ENCODE data around the gene LRP2BP. TPM values are rescaled to one million over a fixed set of nuclear protein-coding genes. Genes with fewer than 3 reads are reported as not detected.

Gene LRP2BP
- total and polyA plus RNA-seq, 2 of the 4 experiments (the other 2 are of a cell fraction), result 0.10 to 0.18 TPM

DNA sequence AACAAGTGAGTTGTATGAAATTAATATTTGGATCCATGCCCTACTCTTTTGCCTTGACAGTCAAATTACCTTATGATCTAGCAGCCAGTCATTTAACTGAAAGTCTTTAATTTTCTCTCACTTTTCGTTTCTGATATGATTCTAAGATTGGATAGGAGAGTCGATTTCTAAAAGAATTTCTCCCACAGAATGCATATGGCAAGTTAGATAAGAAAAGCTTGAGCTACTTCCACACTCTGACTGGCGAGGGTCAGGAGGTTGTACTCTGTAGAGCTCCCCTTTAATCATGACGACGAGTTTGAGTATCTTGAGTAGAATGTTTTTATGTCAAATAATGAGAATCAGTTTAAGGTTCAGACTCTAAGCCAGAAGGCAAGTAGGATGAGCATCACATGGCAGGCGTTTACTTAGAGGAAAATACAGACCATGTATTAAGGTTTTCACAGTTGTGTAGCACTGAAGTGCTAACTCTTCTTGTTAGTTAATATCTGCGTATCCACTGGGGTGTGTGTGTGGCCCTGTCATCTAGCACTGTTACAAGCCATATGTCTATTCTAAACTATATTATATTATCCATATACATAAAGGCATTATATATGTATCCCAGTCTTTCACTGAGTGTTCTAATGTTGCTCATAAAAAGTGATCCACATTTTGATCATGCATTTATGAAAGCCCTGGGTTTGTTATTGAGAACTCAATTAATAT lies 37.8 kb downstream of the LRP2BP start (continued):
- no peak for TF ChIP-seq CEBPB (IDR thresholded peaks at IDR 0.05; ENCODE audit: low read depth, low read length)

DNA sequence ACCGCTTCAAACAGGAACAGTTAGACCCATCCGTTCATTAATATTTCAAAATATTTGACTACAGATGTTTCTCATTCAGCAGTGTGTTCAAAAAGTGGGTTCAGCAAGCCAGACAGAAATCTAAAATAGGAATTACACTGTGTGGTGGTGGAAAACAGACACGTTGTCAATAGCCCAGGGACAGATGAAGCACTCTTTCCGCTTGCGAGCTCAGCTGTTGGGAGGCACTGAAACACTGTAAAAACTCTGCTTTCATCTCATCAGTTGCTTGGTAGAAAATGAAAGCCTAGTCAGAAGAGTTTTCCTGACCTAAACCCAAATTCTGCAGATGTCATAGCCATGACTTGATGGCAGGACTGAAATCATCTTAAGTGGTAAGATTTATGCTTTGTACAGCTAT lies 38.5 kb downstream of the LRP2BP start:
- WGBS, 2 experiments (ENCODE audit: extremely low coverage in 2 of 2, insufficient read length in 1 of 2), result 78% methylated on average over 3 of the region's 5 CpGs; no CpG with 5 or more reads in 1 of the 2 experiments
- Histone ChIP-seq H4K8ac (ENCODE audit: low read depth in 2 of 2, low read length in 2 of 2) (no peak overlapping the region), H3K4ac (ENCODE audit: low read depth, low read length) (no peak overlapping the region), H2BK120ac (ENCODE audit: low read depth, low read length) (no peak overlapping the region), H4K20me1 (ENCODE audit: insufficient read depth, low read length) (no peaks in the 10 kb centered on the region), H3K14ac (replicated peaks; ENCODE audit: low read depth, low read length) (no peak overlapping the region), H3K27ac (ENCODE audit: insufficient read depth, low read length) (no peak overlapping the region), H3K36me3 (ENCODE audit: control insufficient read depth, insufficient read depth, low read length) (peaks cover 12% of the 10 kb centered on the region), H3K23ac (ENCODE audit: low read depth, low read length) (no peak overlapping the region), H3K9me1 (ENCODE audit: insufficient read depth, low read length) (0 out of 2 replicates have a peak, but pooled peaks cover 3% of the 10 kb centered on the region), H2AK9ac (replicated peaks; ENCODE audit: low read depth, low read length, poor library complexity) (no peak overlapping the region), H2BK20ac (ENCODE audit: low read depth, low read length) (no peak overlapping the region), H4K5ac (ENCODE audit: low read depth, low read length) (no peak overlapping the region), H3K4me2 (ENCODE audit: low read depth, low read length) (no peak overlapping the region), H3K56ac (ENCODE audit: extremely low read depth, insufficient read depth, low read length) (no peak overlapping the region), H2BK5ac (ENCODE audit: low read depth, low read length, poor library complexity, severe bottlenecking) (no peak overlapping the region), H3K9me3 (ENCODE audit: control insufficient read depth, insufficient read depth, low read length) (no peaks in the 10 kb centered on the region), H3K18ac (ENCODE audit: low read depth, low read length) (no peak overlapping the region), H3K79me1 (ENCODE audit: low read depth in 1 of 2, low read length in 2 of 2) (no peaks in the 10 kb centered on the region), H3K9ac (ENCODE audit: low read depth, low read length) (no peak overlapping the region), H3K27me3 (ENCODE audit: control insufficient read depth, insufficient read depth, low read length) (no peaks in the 10 kb centered on the region), H3K4me1 (ENCODE audit: control insufficient read depth, insufficient read depth, low read length) (peaks cover 5% of the 10 kb centered on the region), H3K4me3 (ENCODE audit: insufficient read depth, low read depth, low read length) (no peak overlapping the region), H4K91ac (ENCODE audit: insufficient read depth, low read depth, low read length) (no peak overlapping the region), H2AK5ac (ENCODE audit: low read depth, low read length) (no peak overlapping the region), H2AFZ (replicated peaks; ENCODE audit: low read length, poor library complexity) (no peak overlapping the region), H2BK15ac (ENCODE audit: low read depth, low read length) (no peak overlapping the region)
- TF ChIP-seq MXI1 (IDR thresholded peaks at IDR 0.05; ENCODE audit: borderline replicate concordance, low read depth, low read length), result no peak
- no peak for TF ChIP-seq FOS (IDR thresholded peaks at IDR 0.05; ENCODE audit: low read depth, low read length)
- ATAC-seq (ENCODE audit: low read depth) (no peak), DNase-seq (no peak)
- BruUV-seq (replicated peaks), result no TSS peak
- POLR2A ChIA-PET (ENCODE audit: unreplicated experiment), result no interaction called here
- in situ Hi-C loops (cut with MboI; ENCODE audit: low sequenced_read_pairs) (no loop called here), dilution Hi-C loops (cut with HindIII; ENCODE audit: low sequenced_read_pairs, unreplicated experiment) (no loop called here), intact Hi-C loops (cut with micrococcal nuclease) (no loop called here)
- CTCF ChIA-PET, result no interaction called here

All from IMR-90 (cell line).